GM18520 (cell line): Measurements from ENCODE around the gene THRA.
"Not testable (repeated sequence)": the region's sequence is repeated elsewhere in the genome, so short reads cannot be mapped to it uniquely, and the experiment has no call there.

ENCODE experiments used
- ATAC-seq: cut with Tn5 transposase; IDR thresholded peaks from one replicate; pipeline ENCODE4 v1.9.1; 2021; ENCODE audit not compliant: unreplicated experiment

THRA gene

GRCh38 chr17:40135817-40136216, 73.1 kb downstream of the THRA start:
- no peak for ATAC-seq

- ATAC-seq, result peak; percentile 5
Observed at GRCh38 chr17:40139566-40140058, 76.8 kb downstream of the THRA start.

GRCh38 chr17:40143166-40143565, 80.4 kb downstream of the THRA start:
- not testable (repeated sequence) for ATAC-seq
